COR-L47 (cell line): ENCODE data around the gene KCNF1.
A peak's percentile ranks its signal among the peaks of the same experiment; 100 is the strongest.

Experiments used
- DNase-seq: peaks from one replicate; lab custom pipeline; 2025; lab: John Stamatoyannopoulos, UW

Gene KCNF1

DNA sequence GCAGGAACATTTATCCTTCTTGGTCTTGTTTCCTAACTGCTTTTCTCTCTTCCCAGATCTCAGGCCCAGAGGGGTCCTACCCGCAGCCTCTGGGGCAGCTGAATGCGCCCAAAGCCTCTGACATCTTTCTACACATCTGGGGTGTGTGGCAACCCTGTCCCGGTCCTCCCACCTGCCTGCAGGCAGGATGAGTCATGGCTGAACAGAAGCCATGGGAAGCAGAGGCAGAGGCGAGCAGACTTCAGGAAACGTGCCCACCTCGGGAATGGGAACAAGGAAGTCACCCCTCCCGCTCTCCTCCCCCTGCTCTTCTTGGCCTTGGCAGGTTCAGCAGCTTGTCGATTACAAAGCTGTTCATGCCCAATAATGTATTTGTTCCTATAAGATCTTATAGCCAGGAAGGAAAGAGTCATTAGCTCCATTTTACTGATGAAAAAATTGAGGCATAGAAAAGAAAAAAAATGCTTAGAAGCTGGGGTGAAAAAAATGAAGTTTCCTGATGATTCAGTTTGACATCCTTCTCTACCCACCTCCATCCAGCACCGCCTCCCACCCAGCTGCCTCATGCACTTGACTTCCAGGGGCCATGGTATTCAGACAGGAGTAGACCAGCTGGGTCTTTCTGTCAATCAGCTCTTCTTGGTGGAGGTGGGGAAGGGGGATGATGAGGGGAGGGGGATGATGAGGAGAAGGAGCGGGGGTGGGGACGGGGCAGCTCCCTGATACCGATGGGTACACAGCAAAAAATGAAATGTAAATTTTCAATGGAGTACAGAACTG lies 10.4 kb upstream of the KCNF1 start:
- no peak for DNase-seq

DNA sequence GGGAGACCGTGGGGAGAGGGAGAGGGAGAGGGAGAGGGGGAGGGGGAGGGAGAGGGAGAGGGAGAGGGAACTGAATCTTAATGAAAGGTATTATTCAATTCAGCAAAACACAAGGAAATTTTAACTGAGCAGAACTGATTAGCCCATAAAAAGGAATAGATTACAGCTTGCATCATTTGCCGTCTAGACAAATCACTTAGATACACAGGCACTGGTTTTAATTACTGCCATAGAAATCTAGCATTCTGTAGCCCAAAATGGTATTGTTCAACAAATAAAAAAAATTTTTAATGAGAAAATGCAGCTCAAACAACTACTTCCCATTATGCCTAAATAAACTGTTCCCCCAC lies 7.9 kb upstream of the KCNF1 start:
- DNase-seq = no peak

DNA sequence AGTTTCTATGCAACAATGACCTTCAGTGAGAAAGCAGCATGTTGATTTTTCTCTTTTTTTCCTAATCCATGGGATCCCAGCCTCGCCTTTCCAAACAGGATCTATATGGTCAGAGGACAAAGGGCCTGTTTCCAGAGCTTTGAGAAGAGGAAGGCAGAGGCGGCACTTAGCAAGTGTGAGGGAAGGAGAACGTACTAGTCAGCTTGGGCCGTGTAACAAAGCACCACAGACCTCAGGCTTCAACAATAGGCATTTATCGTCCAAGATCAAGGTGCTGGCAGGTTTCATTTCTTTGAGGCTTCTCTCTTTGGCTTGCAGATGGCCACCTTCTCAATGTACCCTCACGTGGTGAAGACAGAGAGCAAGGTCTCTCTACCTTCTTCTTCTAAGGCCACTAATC lies 7.3 kb upstream of the KCNF1 start:
- no peak for DNase-seq

DNA sequence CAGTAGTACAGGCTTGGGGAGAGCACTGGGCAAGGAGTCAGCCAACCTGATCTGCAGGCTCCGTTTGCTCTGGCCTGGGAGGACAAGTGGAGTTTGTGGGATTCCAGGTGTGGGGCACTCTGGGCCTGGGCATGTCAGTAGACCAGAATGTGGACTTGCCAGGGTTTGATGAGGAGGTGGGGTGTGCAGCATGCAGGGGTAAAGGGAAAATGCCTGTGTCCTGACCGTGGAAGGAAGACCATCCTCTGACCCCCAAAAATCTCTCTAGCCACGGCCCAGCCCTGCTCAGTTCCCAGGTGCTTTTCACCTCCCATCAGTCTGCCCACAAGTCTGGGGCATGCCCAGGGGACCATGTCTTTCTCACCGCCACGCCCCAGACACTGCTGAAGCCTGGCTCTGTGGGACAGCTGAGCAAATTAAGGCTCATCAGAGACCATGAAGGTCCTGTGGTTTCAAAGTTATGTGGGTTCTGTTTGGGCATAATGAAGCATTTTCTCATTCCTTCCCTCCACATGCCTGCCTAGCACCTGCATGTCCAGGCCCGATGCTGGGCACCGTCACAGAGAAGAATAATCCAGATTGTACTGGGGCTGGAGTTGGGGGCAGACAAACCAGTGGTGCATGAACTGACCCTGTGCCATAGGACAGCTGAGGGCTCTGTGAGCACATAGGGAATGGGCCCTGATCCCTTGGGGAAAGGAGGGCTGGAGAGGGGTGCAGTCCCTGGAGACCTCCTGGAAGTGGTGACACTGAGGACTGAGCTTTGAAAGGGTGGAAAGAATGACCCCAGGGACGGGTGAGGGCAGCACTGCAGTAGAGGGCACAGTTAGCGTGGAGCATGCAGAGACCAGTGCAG lies 6.5 kb upstream of the KCNF1 start:
- DNase-seq = no peak

DNA sequence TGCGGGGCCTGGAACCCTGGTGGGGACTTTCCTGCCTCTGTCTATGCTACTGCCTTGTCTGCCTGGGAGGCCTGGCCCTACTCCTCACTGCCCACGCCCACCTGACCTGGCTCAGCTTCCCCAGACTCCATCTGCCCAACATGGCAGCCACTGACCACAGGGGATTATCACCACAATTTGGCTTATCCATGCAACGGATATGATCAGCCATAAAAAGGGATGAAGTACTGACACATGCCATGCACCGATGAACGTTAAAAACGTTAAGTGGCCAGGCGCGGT lies 5.9 kb upstream of the KCNF1 start:
- no peak for DNase-seq

DNA sequence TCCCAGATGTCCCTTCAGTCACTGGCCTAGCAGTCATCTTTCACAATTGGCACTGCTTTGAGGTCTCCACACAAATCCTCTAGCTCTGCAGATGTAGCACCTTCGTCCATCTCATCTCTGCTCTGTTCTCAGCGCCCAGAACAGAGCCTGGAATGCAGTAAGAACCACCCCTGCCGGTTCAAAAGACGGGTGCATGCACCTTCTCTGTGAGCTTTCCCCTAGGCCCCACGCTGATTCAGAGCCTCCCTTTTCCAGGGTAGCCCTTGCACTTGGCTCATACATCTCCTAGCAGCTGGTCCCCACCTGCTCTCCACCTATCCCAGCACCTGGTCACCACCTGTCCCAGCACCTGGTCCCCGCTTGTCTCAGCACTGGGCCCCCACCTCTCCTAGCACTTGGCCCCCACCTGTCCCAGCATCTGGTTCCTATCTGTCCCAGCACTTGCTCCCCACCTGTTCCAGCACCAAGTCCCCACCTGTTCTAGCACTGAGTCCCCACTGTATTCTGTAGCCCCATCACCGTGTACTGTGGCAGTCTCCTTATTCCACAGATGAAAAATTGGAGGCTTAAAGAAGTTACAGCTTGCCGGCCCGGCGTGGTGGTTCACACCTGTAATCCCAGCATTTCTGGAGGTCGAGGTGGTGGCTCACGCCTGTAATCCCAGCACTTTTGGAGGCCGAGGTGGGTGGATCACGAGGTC lies 4.7 kb upstream of the KCNF1 start:
- DNase-seq = no peak

DNA sequence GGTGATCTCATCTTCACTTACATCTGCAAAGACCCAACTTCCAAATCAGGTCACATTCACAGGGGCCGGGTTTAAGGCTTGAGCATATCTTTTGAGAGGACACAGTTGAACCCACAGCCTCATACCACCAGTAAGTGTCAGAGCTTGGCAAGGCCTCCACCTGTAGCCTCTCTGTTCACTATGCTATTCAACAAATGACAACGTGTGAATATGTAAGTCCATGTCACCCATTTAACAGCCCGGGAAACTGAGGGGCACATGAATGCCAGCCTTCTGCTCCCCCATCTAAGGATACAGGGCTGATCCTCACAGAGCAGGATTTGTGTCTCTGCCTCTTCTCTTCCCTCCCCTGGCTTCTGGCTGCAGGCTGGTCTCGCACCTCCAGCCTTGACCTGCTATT lies 3.5 kb upstream of the KCNF1 start:
- no peak for DNase-seq

DNA sequence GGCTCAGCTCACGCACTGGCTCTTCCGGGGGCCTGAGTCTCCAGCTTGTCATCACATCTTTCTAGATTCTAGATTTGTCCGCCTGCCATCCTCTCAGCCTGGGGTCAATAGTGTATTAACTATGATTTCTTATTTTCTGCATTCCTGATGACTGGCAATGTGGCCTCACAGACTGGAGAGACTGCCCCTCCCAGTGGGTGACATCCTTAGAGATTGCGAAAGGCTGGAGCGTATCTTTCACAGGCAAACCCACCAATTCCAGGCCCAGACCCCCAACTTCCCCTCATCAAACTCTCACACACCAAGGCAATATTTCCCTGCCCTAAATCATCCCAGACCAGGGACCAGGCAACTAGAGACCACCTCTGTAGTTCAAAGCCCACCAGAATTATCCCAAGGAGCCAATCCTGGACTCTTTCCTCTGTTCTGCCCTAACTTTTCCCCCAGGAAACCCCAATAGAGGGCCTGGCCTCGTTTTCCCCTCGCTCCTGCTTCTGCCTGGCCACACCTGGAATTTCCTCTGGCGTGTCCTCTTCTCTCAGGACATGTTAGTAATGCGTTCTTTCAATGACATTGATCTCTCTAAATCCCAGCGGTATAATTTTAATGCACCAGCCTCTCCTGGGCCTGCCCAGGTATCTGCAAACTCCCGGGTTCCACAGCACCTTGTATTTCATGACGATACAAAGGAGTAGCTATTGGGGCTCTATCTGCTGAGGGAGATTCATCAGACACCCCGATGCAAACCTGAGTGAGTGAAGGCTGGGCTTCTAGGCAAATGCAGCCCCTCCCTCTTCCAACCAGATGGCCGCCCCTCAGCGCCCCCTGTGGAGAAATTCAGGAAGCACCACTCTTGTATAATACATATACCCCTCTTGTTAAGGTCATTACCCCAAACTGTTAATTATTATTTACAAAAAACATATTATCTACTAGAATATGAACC lies 2.4 kb upstream of the KCNF1 start:
- DNase-seq = peak; percentile 42

DNA sequence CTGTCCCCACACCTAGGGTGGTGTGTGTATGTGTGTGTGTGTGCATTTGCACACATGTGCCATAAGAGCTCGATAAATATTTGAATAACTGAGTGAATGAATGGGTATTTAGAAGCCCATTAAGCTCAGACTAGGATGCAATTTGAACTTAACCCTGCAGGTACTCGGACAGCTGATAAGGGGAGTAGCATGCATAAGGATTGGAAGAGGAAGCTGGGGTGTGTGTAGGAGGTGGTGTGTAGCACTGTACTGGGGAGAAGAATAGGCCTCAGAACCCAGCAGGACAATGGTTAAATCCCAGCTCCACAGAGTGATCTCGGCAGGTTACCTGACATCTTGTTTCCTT lies 1.8 kb upstream of the KCNF1 start:
- DNase-seq = no peak

DNA sequence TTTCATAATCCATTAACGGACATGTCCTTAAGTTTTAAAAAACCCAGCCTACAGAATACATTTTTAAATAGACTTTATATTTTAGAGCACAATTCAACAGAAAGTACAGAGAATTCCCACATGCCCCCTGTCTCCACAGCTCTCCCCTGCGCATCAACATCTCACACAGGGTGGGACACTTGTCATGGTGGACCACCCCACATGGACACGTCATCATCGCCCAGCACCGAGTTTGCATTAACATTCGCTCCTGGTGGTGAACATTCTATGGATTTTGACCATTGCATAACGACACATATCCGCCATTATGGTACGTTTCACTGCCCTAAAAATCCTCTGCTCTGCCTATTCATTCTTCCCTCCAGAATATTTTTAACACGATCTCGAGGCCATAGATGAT lies 1.1 kb upstream of the KCNF1 start:
- no peak for DNase-seq

DNA sequence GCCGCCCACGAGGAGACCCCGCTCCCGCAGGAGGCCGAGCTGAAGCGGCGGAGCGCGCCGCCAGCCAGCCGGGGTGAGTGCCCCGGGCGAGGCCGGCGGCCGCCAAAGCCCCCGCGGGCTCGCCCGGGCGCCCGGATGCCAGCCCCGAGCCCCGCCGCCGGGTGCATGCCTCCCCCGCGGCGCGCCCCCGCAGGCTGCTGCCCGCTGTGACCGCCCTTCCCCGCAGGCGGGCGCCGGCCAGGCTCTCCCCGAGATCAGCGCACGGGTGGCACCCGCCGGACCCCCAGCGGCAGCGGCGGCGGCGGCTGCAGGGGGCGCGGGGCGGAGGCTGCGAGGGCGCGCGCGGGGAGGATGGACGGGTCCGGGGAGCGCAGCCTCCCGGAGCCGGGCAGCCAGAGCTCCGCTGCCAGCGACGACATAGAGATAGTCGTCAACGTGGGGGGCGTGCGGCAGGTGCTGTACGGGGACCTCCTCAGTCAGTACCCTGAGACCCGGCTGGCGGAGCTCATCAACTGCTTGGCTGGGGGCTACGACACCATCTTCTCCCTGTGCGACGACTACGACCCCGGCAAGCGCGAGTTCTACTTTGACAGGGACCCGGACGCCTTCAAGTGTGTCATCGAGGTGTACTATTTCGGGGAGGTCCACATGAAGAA lies 470 bp downstream of the KCNF1 start:
- no peak for DNase-seq

DNA sequence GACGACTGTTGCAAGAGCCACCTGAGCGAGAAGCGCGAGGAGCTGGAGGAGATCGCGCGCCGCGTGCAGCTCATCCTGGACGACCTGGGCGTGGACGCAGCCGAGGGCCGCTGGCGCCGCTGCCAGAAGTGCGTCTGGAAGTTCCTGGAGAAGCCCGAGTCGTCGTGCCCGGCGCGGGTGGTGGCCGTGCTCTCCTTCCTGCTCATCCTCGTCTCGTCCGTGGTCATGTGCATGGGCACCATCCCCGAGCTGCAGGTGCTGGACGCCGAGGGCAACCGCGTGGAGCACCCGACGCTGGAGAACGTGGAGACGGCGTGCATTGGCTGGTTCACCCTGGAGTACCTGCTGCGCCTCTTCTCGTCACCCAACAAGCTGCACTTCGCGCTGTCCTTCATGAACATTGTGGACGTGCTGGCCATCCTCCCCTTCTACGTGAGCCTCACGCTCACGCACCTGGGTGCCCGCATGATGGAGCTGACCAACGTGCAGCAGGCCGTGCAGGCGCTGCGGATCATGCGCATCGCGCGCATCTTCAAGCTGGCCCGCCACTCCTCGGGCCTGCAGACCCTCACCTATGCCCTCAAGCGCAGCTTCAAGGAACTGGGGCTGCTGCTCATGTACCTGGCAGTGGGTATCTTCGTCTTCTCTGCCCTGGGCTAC lies 1.2 kb downstream of the KCNF1 start:
- no peak for DNase-seq

DNA sequence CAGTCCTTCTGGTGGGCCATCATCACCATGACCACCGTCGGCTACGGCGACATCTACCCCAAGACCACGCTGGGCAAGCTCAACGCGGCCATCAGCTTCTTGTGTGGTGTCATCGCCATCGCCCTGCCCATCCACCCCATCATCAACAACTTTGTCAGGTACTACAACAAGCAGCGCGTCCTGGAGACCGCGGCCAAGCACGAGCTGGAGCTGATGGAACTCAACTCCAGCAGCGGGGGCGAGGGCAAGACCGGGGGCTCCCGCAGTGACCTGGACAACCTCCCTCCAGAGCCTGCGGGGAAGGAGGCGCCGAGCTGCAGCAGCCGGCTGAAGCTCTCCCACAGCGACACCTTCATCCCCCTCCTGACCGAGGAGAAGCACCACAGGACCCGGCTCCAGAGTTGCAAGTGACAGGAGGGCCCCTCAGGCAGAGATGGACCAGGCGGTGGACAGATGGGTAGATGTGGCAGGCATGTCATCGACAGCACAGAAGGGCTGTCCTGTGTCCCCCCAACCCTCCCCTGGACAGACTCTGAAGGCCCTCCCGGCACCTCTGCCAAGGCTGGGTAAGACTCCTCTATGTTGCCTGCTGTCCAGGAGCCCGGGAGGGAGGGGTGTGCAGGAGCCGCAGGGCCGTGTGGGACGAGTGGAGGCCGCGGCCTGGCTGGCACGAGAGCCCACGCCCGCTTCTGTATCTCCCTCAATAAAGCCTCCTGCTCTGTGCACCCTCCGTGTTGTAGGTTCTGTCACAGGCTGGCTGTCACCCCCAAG lies 2.0 kb downstream of the KCNF1 start:
- DNase-seq = no peak

DNA sequence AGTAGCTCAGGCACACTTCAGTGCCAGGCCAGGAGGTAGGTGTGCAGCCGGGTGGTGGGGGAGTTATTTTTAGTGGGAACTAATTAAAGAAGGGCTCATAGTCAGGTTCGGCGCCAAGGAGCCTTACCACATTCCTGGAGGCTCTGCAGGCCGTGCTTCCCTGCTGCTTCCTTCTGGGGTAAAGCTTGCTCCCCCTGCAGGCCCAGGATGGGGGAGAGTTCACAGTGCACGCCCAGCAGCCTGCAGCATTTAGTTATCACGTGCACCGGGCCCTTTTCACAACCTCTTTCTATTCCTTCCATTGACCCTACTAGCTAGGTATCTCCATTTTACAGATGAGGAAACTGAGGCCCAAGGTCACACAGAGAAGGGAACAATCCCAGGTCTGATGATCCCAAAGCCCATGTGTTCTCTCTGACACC lies 2.5 kb downstream of the KCNF1 start:
- DNase-seq = no peak

DNA sequence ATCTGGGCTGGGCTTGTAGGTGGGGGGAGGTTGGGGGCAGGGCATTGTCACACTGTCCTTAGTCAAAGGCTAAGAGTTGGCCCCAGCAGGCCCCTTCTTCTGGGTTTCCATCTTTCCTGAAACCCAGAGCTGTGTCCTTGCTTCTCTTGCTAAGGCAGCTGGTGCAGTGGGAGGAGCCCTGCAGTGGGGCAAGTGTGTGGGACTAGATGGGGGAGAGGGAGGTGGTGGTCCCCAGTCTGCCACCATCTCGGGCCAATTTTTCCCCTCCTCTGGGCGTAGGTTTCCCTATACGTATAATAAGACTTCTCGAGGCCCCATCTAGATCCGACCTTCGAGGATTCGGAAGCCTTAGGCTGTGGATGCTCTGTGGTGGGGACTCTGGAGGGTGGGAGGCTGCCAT lies 3.5 kb downstream of the KCNF1 start:
- no peak for DNase-seq

DNA sequence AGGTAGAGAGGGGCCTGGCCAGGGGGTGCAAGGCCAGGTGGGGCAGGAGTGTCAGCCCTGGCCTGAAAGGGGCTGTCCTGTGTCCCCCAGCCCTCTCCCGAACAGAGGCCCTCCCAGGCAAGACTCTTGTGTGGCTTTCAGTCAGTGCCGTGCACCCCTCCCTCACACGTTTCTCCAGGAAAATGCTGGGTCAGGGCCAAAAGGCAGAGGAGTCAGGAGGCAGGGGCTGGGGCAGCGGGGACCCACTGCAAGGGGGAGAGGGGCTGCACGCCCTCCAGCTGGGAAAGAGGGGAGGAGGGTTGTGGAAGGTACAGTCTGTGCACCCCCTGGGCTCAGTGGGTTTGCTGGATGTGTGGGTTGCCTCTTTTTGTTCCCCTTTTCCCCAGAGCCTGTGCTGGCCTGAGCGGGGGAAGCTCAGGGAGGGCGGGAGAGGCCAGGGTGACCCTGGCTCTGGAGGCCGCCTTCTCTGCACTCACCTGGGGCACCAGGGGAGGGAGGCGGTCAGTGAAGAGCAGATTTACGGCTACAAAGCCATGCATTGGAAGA lies 4.1 kb downstream of the KCNF1 start:
- DNase-seq = no peak

DNA sequence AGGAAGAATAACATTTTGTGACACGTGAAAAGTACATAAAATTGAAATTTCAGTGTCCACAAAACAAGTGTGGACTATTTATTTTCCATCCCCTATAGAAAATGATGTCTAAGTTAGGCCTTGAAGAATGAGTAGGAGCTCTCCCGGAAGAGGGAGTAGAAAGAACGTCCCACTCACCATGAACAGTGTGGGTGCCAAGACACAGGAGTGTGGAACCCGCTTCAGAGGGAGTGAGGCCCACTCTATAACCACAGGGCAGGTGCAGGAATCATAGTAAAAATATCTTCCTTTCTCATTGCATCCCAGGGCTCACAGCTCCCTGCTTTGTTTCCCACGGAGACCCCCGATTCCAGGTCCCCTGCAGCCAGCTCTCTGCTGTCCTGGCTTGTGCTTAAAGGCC lies 5.2 kb downstream of the KCNF1 start:
- no peak for DNase-seq

DNA sequence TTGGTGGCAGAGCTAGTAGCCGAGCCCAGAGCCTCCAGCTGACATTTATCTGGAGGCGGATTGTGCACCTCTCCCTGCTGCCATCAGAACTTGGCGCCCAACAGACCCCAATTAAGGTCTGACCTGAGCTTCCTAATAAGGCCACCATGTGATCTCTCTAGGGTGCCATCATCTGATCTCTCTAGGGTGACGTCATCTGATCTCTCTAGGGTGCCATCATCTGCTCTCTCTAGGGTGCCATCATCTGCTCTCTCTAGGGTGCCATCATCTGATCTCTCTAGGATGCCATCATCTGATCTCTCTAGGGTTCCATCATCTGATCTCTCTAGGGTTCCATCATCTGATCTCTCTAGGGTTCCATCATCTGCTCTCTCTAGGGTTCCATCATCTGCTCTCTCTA lies 6.2 kb downstream of the KCNF1 start:
- DNase-seq = no peak

DNA sequence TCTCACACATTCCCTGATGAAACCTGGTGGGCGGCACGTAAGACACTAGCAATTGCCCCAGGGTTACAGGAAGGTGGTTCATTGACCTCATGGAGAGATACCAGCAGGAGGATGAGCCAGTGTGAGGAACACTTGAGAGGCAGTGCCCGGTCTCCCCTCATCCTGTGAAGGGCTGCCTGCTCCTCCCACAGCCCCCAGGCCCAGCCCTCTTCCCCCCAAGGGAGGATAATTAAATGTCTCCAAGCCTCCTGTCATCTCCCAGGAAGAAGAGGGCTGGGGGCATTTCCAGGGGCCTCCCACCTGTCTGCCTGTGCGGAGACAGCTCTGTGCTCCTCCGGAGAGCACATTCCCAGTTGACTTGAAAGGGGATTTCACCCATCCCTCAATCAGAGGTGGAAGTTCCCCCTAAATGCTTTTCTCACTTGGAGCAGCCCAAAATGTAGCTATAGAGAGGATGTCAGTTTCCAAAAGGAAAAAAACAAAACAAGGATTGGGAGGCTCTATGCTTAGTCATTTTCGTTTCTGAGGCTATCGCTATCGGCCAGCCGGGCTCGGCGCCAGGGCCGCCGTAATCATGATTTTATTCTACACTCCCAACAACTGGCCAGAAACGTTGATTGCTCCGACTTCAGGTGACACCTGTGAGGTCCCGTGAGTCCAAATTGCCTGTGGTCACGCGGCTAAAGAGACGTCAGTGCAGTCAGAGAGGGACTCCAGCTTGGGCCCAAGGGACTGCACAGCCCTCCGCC lies 7.1 kb downstream of the KCNF1 start:
- peak; percentile 32 for DNase-seq
